ENCODE results near the gene SERPINB13. TPM values are rescaled to one million over a fixed set of nuclear protein-coding genes. Genes with fewer than 3 reads are reported as not detected.

The SERPINB13 gene
- total RNA-seq, 1 donor: not detected

DNA sequence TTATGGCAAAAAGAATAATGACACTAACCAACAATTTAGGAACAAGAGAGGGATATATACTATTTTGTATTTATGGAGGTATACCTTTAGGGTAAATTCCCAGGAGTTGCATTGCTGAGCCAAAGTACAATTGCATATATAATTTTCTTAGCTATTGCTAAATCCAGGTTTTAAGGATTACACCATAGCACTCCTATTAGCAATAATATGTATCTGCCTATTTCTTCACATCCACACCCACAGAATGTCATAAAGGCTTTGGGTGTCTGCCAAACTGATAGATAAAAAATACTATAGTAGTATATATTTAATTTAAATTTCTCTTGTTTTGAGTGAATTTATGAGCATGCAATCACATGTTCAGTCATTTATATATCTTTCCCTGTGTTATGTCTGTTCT is 11.5 kb upstream of the SERPINB13 start:
- Histone ChIP-seq H3K4me2 (ENCODE audit: insufficient read depth, low read length) (no peak overlapping the region), H3K27ac (ENCODE audit: low read depth, low read length) (no peak overlapping the region), H2AFZ (ENCODE audit: low read length) (no peak overlapping the region), H3K79me2 (ENCODE audit: insufficient read depth, low read length) (no peaks in the 10 kb centered on the region), H3K27me3 (ENCODE audit: insufficient read depth, low read length) (peaks cover 4% of the 10 kb centered on the region), H3K4me1 (ENCODE audit: insufficient read depth, low read length) (no peaks in the 10 kb centered on the region), H3K4me3 (ENCODE audit: insufficient read depth, low read length) (no peak overlapping the region), H3K36me3 (ENCODE audit: insufficient read depth, low read length) (no peaks in the 10 kb centered on the region), H3K9me3 (ENCODE audit: low read depth, low read length) (no peaks in the 10 kb centered on the region), H4K20me1 (ENCODE audit: insufficient read depth, low read length) (no peaks in the 10 kb centered on the region)
- DNase-seq (ENCODE audit: insufficient read length, low spot score, missing footprints): no peak
- no peak for TF ChIP-seq CTCF (IDR thresholded peaks at IDR 0.05; ENCODE audit: extremely low read depth, low read depth, low read length)

DNA sequence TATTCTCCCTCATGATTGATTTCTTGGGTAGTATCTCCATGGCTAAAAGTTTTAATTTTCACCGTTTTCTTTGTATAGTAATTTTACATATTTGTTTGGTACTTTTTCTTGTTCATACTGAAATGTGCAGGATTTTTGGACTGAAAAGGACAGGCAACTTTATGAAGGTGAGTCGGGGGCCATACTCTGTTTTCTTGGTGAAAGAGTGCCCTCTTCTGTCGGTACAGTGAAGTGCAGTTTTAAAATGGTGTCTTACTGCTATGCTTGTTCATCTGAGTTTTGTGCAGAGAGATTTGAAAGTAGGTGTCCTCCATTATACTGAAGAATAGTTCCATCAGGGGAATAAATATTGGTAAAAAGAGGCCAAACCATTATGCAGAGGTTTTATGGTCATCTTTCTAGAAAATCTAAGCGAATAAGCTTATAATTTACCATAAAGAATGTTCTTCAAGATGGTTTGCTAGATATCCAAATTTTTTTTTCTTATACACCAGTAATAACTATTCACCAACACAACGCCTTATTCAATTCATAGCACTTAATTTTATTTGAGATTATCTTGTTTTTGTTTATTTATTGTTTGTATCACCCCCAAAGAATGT is 8.7 kb upstream of the SERPINB13 start:
- no peak overlapping the region for H3K4me3 ChIP-seq (ENCODE audit: insufficient read depth, low read length)
- H3K4me2 ChIP-seq (ENCODE audit: insufficient read depth, low read length): no peak overlapping the region
- no peaks in the 10 kb centered on the region for H3K9me3 ChIP-seq (ENCODE audit: low read depth, low read length)
- H3K79me2 ChIP-seq (ENCODE audit: insufficient read depth, low read length): no peaks in the 10 kb centered on the region
- no peaks in the 10 kb centered on the region for H3K4me1 ChIP-seq (ENCODE audit: insufficient read depth, low read length)
- peak; percentile 79 for TF ChIP-seq CTCF (IDR thresholded peaks at IDR 0.05; ENCODE audit: extremely low read depth, low read depth, low read length)
- H3K27ac ChIP-seq (ENCODE audit: low read depth, low read length): no peak overlapping the region
- DNase-seq (ENCODE audit: insufficient read length, low spot score, missing footprints): no peak
- H3K36me3 ChIP-seq (ENCODE audit: insufficient read depth, low read length): no peaks in the 10 kb centered on the region
- no peaks in the 10 kb centered on the region for H4K20me1 ChIP-seq (ENCODE audit: insufficient read depth, low read length)
- H2AFZ ChIP-seq (ENCODE audit: low read length): no peak overlapping the region
- peaks cover 6% of the 10 kb centered on the region for H3K27me3 ChIP-seq (ENCODE audit: insufficient read depth, low read length)

DNA sequence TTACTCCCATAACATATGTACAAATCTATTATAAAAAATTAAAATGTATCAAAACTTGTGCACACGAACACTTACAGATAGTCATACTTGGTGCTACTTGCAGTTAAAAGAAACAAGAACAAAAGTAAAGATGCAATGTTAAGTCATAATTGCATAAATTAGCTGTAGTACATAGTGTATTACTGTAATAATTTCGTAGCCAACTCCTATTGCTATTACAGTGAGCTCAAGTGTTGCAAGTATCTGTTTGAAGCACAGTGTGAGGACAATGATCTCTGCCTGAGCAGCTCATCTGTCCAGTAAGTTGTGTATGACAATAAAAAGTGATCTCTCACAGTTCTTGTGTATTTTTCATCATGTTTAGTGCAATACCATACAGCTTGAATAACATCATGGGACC is 7.5 kb upstream of the SERPINB13 start:
- no peak for DNase-seq (ENCODE audit: insufficient read length, low spot score, missing footprints)
- H3K4me3 ChIP-seq (ENCODE audit: insufficient read depth, low read length): no peak overlapping the region
- no peak for TF ChIP-seq CTCF (IDR thresholded peaks at IDR 0.05; ENCODE audit: extremely low read depth, low read depth, low read length)

DNA sequence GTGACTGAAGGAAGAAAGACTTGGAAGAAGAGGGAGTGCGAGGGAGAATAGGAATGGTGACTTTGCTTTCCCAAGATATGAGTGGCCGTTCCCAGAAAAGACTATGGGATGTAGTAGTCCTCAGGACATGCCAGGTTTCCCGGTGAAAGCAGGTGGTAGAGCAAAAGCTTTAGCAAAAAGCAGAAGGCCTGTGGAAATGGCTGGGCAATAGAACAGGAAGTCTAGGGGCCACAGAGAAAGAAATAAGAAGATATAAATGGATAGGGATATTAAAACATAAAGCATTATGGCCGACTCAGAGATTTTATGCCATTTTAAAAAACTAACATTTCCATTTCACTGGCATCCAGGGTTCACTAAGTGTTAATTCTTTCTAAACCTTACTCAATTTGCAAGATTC is 1.2 kb upstream of the SERPINB13 start:
- TF ChIP-seq CTCF (IDR thresholded peaks at IDR 0.05; ENCODE audit: extremely low read depth, low read depth, low read length): no peak
- Histone ChIP-seq H3K27ac (ENCODE audit: low read depth, low read length) (no peak overlapping the region), H3K79me2 (ENCODE audit: insufficient read depth, low read length) (no peaks in the 10 kb centered on the region), H2AFZ (ENCODE audit: low read length) (no peak overlapping the region), H4K20me1 (ENCODE audit: insufficient read depth, low read length) (no peaks in the 10 kb centered on the region), H3K27me3 (ENCODE audit: insufficient read depth, low read length) (peaks cover 2% of the 10 kb centered on the region), H3K4me3 (ENCODE audit: insufficient read depth, low read length) (no peak overlapping the region), H3K4me2 (ENCODE audit: insufficient read depth, low read length) (no peak overlapping the region), H3K36me3 (ENCODE audit: insufficient read depth, low read length) (no peaks in the 10 kb centered on the region), H3K4me1 (ENCODE audit: insufficient read depth, low read length) (no peaks in the 10 kb centered on the region), H3K9me3 (ENCODE audit: low read depth, low read length) (no peaks in the 10 kb centered on the region)
- no peak for DNase-seq (ENCODE audit: insufficient read length, low spot score, missing footprints)

More for the DNA sequence above, 7.5 kb upstream of the SERPINB13 start:
- Histone ChIP-seq H3K27ac (ENCODE audit: low read depth, low read length) (no peak overlapping the region), H3K4me1 (ENCODE audit: insufficient read depth, low read length) (no peaks in the 10 kb centered on the region), H4K20me1 (ENCODE audit: insufficient read depth, low read length) (no peaks in the 10 kb centered on the region), H3K4me2 (ENCODE audit: insufficient read depth, low read length) (no peak overlapping the region), H3K9me3 (ENCODE audit: low read depth, low read length) (no peaks in the 10 kb centered on the region), H3K36me3 (ENCODE audit: insufficient read depth, low read length) (no peaks in the 10 kb centered on the region), H2AFZ (ENCODE audit: low read length) (no peak overlapping the region), H3K79me2 (ENCODE audit: insufficient read depth, low read length) (no peaks in the 10 kb centered on the region), H3K27me3 (ENCODE audit: insufficient read depth, low read length) (peaks cover 6% of the 10 kb centered on the region)
